Fibroblast of lung (primary cell): ENCODE results near the gene KIAA0232.

Experiments
- EZH2 ChIP-seq: IDR thresholded peaks from 2 replicates; pipeline ENCODE4 v1.5.1; 2012; ENCODE audit warnings: low read length, control low read depth, mild to moderate bottlenecking; ENCODE audit errors: missing control alignments
- TF ChIP-seq, protein P1 (sequence below), 2 donors: IDR thresholded peaks in 1 of 2; conservative IDR thresholded peaks in 1 of 2; 1 replicate in 1 of 2; 2 replicates in 1 of 2; pipeline ENCODE4 v1.5.1; 2011 to 2012; ENCODE audit warnings: low read length in 2 of 2, control low read depth in 1 of 2, inconsistent platforms in 1 of 2, low read depth in 1 of 2, mild to moderate bottlenecking in 1 of 2

GRCh38 chr4:6896035-6896434 is 113.5 kb downstream of the KIAA0232 start:
- TF ChIP-seq, protein P1, sequence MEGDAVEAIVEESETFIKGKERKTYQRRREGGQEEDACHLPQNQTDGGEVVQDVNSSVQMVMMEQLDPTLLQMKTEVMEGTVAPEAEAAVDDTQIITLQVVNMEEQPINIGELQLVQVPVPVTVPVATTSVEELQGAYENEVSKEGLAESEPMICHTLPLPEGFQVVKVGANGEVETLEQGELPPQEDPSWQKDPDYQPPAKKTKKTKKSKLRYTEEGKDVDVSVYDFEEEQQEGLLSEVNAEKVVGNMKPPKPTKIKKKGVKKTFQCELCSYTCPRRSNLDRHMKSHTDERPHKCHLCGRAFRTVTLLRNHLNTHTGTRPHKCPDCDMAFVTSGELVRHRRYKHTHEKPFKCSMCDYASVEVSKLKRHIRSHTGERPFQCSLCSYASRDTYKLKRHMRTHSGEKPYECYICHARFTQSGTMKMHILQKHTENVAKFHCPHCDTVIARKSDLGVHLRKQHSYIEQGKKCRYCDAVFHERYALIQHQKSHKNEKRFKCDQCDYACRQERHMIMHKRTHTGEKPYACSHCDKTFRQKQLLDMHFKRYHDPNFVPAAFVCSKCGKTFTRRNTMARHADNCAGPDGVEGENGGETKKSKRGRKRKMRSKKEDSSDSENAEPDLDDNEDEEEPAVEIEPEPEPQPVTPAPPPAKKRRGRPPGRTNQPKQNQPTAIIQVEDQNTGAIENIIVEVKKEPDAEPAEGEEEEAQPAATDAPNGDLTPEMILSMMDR (conservative IDR thresholded peaks at IDR 0.05 in 1 of 2, IDR thresholded peaks at IDR 0.05 in 1 of 2; ENCODE audit: low read depth in 1 of 2, low read length in 2 of 2): no peak
- TF ChIP-seq EZH2: no peak
